GM21717 (cell line): ENCODE data around the gene SH3RF2.
A peak's percentile ranks its signal among the peaks of the same experiment; 100 is the strongest.

Experiments
- ATAC-seq: cut with Tn5 transposase; IDR thresholded peaks from one replicate; pipeline ENCODE4 v1.9.1; 2021; ENCODE audit warnings: mild to moderate bottlenecking, moderate library complexity; ENCODE audit not compliant: unreplicated experiment

The SH3RF2 gene

DNA sequence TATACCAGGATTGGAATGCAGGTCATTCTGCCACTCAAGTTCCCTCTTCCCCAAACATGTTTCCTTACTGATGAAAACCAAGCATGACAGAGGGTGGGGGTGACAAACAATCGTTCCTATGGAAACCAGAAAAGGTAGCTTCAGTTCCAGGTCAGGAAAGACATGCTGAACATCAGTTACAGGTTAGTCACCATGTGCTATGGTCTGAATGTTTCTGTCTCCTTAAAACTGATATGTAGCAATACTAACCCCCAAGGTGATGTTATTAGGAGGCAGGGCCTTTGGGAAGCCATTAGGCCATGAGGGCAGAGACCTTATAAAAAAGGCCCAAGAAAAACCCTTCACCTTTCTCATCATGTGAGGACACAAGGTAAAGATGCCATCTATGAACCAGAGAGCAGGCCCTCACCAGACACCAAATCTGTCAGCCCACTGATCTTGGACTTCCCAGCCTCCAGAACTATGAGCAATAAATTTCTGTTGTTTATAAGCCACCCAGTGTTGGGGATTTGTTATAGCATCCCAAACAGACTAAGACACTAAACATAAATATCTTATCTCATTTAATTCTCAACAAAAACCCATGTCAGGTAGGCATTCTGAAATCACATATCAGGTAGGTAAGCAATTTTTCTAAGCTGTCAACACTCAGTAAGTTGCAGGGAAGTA lies 15.7 kb upstream of the SH3RF2 start:
- ATAC-seq, result no peak

DNA sequence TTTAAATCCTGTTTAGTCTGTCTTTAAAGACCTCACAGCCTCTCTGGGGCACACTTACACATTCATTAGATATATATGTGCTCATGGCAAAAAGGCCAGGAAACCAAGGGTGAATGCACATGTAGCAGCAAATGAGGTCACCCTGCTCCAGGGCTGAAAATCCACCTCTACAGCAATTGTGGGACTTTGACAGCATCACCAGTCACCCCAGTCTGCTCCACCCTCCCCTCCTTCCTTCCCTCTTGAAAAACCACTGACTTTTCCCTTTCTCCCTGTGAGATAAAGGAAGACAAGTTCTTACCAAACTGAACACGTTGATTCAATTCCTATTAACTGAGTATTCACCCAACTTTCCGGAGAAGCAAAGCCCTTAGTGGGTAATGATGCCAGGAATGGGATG lies 15.2 kb upstream of the SH3RF2 start:
- no peak for ATAC-seq

DNA sequence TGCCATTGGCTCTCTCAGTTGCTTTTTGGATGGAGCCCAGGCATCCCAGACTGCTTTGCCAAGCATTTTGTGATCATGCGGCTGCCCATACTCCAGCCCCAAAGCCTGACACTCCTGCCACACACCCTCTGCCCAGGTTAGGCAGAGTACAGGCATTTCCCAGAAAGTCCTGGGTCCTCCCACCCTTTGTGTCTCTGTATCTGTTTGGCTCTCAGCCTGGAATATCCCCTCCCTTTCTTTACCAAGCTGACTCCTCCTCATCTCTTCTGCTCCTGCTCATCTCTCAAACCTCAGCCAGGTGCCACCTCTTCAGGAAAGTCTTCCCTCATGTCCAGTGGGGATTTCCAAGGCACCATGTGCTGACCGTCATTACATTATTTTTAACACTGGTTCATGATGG lies 14.3 kb upstream of the SH3RF2 start:
- ATAC-seq, result no peak

DNA sequence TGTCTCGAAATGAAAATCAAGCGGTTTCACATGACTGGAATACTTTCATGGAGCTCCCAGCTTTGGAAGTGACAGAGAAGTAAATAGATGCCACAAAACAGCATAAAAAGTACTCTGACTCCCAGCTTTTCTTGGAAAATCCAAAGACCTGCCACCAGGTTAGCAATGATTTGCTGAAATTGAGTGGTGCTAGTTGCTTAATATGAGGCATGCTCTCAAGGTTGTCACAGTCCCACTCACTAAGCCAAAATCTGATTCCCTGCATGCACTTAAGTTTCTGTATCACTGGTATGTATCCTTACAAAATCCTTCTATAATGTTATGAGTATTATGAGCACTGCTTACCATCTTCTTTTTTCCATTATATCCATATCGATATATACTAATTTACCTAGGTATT lies 13.0 kb upstream of the SH3RF2 start:
- no peak for ATAC-seq

DNA sequence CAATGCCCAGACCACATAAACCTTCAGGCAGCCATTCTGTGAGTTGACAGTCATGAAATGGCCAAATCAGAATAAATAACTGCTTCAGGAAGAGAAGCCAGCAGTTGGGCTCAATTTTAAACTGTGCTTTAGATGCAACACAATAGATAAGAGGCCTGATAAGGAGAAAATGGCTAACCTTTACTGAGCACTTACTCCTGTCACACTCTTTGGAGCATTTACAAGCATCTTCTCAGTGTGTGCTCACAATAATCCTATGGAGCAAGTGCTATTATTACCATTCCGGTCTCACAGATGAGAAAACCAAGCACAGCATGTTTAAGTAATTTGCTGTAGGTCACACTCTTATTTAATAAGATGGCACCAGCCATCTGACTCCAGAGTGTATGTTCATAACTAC lies 11.5 kb upstream of the SH3RF2 start:
- ATAC-seq, result no peak

DNA sequence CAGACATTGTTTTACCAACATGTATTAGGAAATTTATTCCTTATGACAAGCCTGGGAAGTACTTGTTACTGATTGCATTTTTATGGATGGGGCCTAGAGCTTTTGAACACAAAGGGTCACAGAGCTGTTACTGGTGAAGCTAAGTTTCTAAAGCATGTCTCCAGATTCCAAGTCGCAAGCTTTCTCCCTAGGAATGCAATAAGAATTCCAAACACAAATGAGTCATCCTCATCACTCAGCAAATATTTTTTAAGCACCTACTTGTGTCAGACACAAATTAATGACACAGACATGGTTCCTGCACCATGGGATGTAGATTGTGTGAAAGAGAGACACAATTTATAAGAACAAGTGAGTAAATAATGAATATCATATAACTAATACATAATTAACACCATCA lies 11.0 kb upstream of the SH3RF2 start:
- no peak for ATAC-seq

DNA sequence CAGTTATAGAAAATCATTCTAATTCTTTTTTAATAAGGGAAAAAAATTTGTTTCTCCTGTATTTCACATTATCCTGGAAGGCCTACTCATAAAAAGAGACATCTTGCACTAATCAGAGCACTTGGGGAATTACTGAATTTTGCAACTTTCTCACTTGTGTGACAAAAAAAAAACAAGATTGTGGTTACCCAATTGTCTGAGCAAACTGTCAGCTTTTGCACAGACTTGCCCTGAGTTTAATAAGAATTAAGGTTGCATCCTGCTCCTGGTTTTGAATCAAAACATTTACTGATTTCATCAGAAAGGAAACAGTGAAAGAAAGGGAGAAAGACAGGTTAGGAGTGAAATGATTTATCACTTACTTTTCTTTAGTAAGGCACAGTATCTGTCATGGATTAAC lies 10.6 kb upstream of the SH3RF2 start:
- no peak for ATAC-seq

DNA sequence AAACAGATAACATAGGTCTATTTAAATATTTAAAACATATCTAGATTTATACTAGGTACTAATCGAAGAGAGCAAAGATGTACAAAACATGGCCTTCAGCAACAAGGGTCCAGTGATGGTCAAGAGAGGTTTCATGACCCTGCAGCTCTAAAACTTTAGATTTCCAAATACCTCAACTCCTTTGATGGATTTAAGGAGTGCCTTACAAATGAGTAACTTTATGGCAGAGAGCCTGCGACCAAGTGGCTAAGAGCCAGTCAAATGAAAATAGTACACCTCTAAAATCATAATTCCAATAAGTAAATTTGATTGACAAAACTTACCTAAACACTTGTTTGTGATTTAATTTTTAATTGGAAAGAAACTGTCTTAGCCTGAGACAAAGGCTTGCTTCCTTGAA lies 4.7 kb upstream of the SH3RF2 start:
- ATAC-seq, result no peak

DNA sequence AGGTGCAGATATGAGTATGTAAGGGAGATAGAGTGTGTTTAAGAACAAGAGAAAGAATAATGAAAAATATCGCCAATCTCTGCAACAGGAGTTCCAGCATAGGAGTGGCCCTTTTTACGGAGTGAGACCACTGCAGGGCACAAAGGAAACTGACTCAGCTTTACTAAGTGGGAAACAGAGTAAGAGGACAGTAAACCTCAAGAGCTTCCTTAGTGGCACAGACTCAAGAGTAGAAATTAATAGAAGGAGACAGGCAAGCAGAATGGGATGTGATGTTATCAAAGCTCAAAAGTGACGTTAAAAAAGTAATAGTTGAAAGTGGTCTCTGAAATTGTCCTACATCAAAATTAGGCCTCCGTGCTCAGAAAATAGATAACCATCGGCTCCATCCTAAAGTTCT lies 2.1 kb upstream of the SH3RF2 start:
- no peak for ATAC-seq

DNA sequence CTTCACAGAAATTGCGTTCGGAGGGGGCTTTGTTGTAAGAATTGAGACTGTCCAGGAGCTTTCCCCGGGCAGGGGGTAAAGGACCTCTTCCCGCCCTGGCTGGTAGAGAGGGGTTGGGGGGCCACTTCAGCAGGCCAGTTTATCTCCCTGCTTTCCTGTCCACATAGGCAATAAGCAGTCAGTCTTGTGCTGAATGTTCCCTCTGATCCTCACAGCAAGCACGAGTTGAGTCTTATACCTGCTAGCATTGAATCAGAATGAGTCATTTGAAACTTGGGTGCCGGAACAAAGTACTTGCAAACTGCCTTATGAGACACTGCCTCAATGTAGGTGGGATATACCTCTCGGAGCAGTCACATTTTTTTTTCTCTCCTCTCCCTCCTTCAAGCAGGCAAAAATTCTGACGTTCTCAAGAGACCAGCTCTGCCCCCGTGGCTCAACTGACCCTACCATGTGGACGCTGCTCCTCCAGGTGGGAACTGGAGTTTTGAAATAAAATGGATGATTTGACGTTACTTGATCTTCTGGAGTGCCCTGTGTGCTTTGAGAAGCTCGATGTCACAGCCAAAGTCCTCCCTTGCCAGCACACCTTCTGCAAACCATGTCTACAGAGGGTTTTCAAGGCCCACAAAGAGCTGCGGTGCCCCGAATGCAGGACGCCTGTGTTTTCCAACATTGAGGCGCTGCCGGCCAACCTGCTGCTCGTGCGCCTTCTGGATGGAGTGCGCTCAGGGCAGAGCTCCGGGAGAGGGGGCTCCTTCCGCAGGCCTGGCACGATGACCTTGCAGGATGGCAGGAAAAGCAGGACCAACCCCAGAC lies 1.3 kb downstream of the SH3RF2 start:
- ATAC-seq, result peak; percentile 53

DNA sequence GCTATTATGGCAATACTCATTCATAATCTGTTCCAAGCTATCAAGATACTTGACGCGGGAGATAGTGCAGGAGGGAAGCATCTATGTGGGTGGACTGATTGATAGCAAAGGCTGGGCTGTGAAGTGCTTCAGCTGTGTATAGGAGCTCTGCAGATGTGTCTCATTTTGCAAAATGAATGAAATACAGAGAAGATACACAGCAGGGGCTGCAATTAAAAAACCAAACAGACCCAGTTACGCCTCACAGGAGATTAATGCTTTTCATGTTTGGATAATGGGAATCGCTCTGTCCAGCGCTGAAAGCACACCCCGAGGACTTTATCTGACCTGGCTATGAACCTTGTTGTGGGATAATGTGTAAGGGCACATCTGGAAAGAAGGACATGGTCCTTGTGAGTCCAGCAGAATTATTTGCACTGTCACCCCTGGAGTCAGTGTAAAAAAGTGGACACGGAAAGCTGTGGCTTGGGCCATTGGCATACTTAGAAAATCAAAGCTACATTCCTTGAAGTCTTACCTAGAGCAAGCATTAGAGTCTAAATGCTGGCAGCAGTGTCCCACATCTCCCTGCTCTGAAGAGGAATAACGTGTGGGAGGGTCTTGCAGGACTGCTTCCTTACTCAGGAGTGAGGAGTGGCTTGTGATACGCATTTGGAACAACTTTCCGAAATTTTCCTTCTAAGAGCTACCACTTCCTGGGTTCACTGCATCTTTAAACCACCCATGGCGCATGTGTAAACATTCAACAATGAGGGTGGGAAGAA lies 2.6 kb downstream of the SH3RF2 start:
- no peak for ATAC-seq

DNA sequence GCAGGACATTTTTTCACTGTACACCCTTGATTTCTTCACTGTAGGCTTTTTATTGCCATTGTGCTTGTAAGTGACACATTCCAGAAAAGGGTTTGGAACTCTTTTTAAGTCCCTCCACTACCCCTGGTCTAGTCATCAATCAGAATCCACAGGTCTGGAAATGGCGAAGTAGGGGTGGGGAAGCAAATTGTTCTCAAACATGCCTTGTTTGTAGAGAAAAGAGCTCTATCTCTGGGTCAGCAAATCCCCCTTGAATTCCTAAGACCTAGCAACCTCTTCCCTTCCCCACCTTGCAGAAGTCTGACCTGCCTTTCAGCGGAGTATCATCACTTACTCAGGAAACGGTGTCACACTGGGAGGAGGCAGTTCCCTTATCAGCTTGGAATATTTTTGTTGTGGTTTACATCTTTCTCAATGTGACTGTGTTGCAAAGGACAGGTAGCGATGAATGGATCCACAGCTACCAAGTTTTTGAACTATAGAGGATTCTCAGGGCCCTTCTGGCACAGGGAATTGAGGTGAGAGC lies 3.2 kb downstream of the SH3RF2 start:
- no peak for ATAC-seq

DNA sequence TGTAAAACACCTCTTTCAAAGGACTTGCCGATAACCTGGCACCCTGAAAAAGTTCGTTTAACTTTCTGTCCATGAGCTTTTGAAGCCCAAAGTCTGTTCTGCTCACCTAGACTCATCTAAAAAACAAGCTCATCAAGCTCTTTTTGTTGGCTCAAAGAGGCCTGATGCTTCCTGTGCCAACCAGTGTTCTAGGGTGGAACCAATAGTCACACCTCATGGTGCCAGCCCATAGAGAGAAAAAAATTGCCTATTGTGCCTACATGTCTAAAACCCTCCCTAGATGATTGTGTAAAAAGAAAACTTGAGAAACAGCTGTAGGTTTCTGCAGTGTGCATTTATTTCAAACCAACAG lies 4.7 kb downstream of the SH3RF2 start:
- no peak for ATAC-seq

DNA sequence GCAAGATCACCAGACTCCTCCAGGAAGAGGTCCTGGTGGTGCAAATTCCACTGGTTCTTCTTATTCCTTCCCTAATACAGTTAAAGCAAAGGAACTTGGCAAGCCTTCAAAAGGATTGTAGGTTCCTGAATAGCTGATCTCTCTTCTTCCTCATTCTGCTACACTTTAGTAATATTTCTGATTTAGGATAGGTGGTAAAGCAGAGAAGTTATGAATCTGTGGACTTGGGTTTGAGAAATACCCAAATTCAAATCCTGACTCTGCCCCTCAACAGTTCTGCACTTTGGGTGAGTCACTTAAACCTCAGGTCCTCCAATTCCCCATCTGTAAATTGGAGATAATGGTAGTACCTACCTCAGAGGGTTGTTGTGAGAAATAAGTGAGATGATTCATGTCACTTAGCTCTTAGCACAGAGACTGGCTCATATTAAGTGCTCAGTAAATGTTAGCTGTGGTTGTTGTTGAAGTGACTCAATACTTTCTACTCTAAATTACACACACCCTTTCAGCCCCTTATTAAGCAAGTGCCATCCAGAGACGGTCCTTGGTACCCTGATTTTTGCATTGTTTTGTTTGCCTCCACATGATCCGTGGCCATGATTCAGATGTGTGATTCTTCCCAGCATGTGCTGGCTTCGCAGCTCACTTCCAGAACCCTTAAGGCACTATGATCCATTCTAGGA lies 5.2 kb downstream of the SH3RF2 start:
- ATAC-seq, result no peak

DNA sequence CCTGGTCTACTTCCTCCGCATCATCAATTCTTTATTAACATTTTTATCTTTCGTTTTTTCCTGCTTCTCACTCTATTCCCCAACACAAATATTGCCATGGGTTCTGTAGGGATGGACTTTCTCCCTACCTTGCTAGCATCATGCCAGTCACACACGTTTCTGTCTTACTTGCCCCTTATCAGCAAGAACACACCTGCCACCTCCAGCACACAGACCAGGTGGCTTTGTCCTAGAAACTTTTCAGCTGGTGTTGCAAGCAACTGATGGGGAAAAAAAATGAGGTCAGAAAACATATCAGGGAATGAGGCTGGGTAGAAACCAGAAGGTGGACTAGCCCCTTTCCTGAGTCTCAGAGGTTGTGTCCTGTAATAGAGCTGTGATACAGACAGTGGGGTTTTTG lies 5.8 kb downstream of the SH3RF2 start:
- ATAC-seq, result no peak

DNA sequence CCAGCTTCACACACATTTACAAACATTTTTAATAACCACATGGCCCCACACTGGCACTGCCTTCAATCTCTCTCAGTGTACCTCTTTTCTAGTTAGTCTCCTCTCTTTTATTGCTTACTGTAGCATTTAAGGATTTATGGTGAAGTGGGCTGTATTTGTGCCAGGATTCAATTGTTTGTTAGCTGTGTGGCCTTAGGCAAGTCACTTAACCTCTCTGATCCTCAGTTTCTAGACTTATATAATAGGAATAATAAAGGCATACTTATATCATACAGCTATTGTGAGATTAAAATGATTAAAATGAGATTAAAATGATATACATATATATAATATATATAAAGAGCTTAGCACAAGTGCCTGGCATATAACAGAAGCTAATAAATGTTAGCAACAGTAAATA lies 6.4 kb downstream of the SH3RF2 start:
- ATAC-seq, result no peak

DNA sequence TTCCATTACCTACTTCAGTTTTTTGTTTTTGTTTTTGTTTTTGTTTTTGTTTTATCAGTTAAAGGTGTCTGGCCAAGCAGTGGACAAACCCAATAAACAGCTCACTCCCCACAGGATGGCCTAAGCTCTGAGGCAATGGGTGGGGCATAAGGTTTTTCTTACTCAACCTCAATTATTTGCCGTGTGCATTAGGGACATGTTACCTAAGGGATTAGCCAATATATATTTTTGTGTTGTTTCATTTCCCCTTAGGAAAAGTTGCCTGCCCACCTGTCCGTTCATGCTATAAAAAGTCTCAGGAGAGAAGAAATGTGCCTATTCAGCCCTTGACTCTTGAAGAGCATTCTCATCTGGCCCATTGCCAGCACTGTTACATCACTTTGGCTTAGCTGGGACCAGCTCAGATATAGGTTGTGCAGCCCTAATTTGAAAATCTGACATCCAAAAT lies 7.3 kb downstream of the SH3RF2 start:
- ATAC-seq, result no peak

DNA sequence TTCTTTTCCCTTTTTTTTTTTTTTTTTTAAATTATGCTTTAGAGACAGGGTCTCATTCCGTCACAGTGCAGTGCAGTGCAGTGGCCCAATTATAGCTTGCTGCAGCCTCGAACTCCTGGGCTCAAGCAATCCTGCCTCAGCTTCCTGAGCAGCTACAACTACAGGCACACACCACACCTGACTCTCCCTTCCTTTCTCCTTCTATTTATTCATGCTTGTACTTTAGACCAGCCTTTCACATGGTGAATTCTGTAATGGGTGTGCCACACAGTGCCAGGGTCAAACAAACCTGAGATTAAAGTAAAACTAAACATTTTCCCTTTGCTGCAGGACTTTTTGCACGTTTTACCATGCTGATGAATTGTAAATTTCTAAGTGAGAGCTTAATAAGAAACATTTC lies 8.0 kb downstream of the SH3RF2 start:
- no peak for ATAC-seq

DNA sequence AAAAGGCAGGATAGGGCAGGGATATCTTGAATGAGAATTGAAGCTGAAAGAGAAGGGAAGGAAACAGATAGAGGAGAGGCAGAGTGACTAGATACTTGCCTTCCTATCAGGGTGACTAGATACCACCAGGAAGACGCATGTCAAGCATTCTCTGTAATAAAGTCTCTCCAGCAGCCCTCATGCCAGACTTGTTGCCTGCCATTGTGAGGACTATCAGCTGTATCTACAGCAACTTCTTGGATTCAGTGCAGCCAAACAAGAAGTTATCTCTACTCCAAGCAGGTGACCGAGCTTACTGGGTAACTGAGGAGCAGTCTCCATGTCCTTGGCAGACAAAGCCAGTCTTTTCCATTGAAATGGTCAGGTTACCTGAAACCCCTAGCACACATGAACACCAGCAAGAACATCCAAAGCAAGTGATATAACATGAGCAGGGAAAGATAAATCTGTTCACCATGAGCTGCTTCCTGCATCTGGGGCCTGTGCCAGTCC lies 9.3 kb downstream of the SH3RF2 start:
- no peak for ATAC-seq

DNA sequence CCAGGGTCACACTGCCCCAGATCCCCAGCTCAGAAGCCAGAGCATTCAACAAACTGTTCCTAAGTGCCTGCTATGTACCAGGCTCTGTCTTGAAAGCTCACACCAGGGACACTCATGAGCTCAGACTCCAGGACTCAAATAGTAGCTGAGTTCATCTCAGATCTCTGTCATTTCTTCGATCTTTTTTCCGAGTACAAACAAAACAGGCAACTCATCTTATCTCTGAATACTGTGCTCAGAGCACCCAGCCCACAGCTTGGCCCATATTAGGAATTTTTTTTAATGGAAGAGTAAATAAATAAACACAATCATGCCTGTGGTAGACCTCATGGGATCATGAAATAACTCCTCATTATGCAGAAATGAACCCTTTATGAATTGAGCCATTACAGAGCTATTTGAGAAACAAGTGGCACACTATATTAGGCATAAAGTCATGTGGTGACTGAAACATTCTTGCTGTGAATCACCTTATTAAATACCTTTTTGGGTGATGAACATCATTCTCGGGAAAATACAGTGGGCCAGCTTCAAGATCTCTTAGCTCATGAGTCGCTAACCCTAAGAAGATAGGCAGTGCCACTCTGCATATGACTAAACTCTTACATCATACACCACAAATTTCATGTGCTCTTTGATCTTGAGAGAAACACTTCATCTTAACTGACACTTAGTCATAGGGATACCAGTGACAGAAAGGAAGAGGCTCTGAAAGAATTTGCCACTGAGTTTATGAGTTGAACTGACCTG lies 9.9 kb downstream of the SH3RF2 start:
- ATAC-seq, result peak; percentile 93
